K562 (cell line): Measurements from ENCODE around the gene LONP1. TPM values are rescaled to one million over a fixed set of nuclear protein-coding genes. Genes with fewer than 3 reads are reported as not detected.

ENCODE experiments used
- ATF1 ChIP-seq, 2 experiments: fragments of 450-650 bp in 1 of 2; IDR thresholded peaks; 2 replicates each; pipeline ENCODE4 v1.6.1; 2016; ENCODE audit warnings: missing compliant biosample characterization in 1 of 2, missing genetic modification characterization in 1 of 2
- CBFA2T2 ChIP-seq: fragments of 450-650 bp; conservative IDR thresholded peaks from 2 replicates; pipeline ENCODE4 v1.6.1; 2017; ENCODE audit warnings: mild to moderate bottlenecking
- HIVEP1 ChIP-seq: fragments of 250-450 bp; sonication (Bioruptor Pico); IDR thresholded peaks from 2 replicates; pipeline ENCODE4 v1.4.0; 2020; ENCODE audit warnings: mild to moderate bottlenecking
- MNT ChIP-seq, 2 experiments: fragments of 450-650 bp; conservative IDR thresholded peaks; 2 replicates each; pipeline ENCODE4 v1.6.1; 2017; ENCODE audit warnings: mild to moderate bottlenecking in 2 of 2, moderate library complexity in 2 of 2
- NFXL1 ChIP-seq: fragments of 450-650 bp; formaldehyde crosslinking; IDR thresholded peaks from 2 replicates; pipeline ENCODE4 v1.4.0; 2021; ENCODE audit warnings: mild to moderate bottlenecking
- RB1 ChIP-seq: fragments of 450-650 bp; IDR thresholded peaks from 2 replicates; pipeline ENCODE4 v1.6.1; 2017; ENCODE audit warnings: low read depth, mild to moderate bottlenecking
- RBM25 ChIP-seq: fragments of 200-400 bp; formaldehyde crosslinking; IDR thresholded peaks from 2 replicates; pipeline ENCODE4 v1.6.1; 2018; ENCODE audit warnings: low read length, low read depth, moderate library complexity; ENCODE audit not compliant: severe bottlenecking
- RCOR1 ChIP-seq, 2 experiments: IDR thresholded peaks; 2 replicates each; pipeline ENCODE4 v1.6.1; 2012; ENCODE audit warnings: low read depth in 2 of 2, low read length in 2 of 2, borderline replicate concordance in 1 of 2, improper control_type of control experiment in 1 of 2
- SAFB ChIP-seq: fragments of 200-400 bp; formaldehyde crosslinking; IDR thresholded peaks from 2 replicates; pipeline ENCODE4 v1.6.1; 2017; ENCODE audit warnings: low read depth, low read length, borderline replicate concordance
- TEAD1 ChIP-seq, 2 experiments: fragments of 450-650 bp in 1 of 2; sonication (generic) in 1 of 2; formaldehyde crosslinking; IDR thresholded peaks; 2 replicates each; pipeline versions ENCODE4 v1.4.0 to v1.8.0; 2020 to 2022; ENCODE audit warnings: mild to moderate bottlenecking in 2 of 2, missing genetic modification reagents in 1 of 2
- XRCC3 ChIP-seq: fragments of 450-650 bp; IDR thresholded peaks from 2 replicates; pipeline ENCODE4 v1.6.1; 2017; ENCODE audit warnings: mild to moderate bottlenecking, moderate library complexity
- XRCC4 ChIP-seq: IDR thresholded peaks from one replicate; pipeline ENCODE4 v1.6.1; 2011; ENCODE audit not compliant: insufficient read depth, insufficient read length; ENCODE audit errors: extremely low read depth
- ZBTB5 ChIP-seq: fragments of 450-650 bp; IDR thresholded peaks from 2 replicates; pipeline ENCODE4 v1.6.1; 2017; ENCODE audit warnings: antibody characterized with exemption
- ZFP36 ChIP-seq: fragments of 150-350 bp; IDR thresholded peaks from 2 replicates; pipeline ENCODE4 v1.6.1; 2018; ENCODE audit warnings: low read length, low read depth; ENCODE audit not compliant: partially characterized antibody
- ZMIZ1 ChIP-seq, 2 experiments: fragments of 150-350 bp in 1 of 2; IDR thresholded peaks; 2 replicates each; pipeline ENCODE4 v1.6.1; 2012 to 2016; ENCODE audit warnings: low read depth in 2 of 2, low read length in 2 of 2, mild to moderate bottlenecking in 1 of 2, moderate library complexity in 1 of 2
- ZNF140 ChIP-seq: fragments of 250-450 bp; sonication (Bioruptor Pico); IDR thresholded peaks from 2 replicates; pipeline ENCODE4 v1.8.0; 2021; ENCODE audit warnings: moderate library complexity, mild to moderate bottlenecking, inconsistent platforms
- ZNF175 ChIP-seq: fragments of 200-800 bp; sonication (Bioruptor generic); IDR thresholded peaks from 2 replicates; pipeline ENCODE4 v1.6.1; 2016; ENCODE audit warnings: low read depth, mild to moderate bottlenecking, missing genetic modification characterization, missing compliant biosample characterization
- ZNF551 ChIP-seq: fragments of 250-450 bp; sonication (Bioruptor Pico); IDR thresholded peaks from 2 replicates; pipeline ENCODE4 v1.5.0; 2021; ENCODE audit warnings: mild to moderate bottlenecking, moderate library complexity
- ZNF778 ChIP-seq: fragments of 450-650 bp; formaldehyde crosslinking; IDR thresholded peaks from 2 replicates; pipeline ENCODE4 v1.4.0; 2020; ENCODE audit warnings: mild to moderate bottlenecking, moderate library complexity
- polyA plus RNA-seq, 8 experiments: library from polyadenylated mRNA; depleted of rRNA in 4 of 8; stranded (reverse) in 5 of 8; unstranded in 3 of 8; fragments of >200 nt; fragmentation: Nextera tagmentation in 2 of 8; fragmentation: Illumina TruSeq in 1 of 8; extraction: Ambion mirVana in 2 of 8; extraction: Trizol in 1 of 8; gene quantifications; 2 replicates each; pipeline versions ENCODE4 v1.2.1 to v1.2.3, GENCODE V29; 2011 to 2014; ENCODE audit warnings: inconsistent platforms in 1 of 8, missing spikeins in 1 of 8
- total RNA-seq, 7 experiments: library from RNA; depleted of rRNA in 6 of 7; stranded (reverse); fragments of >200 nt in 6 of 7; fragmentation: Illumina TruSeq in 2 of 7; extraction: Trizol in 2 of 7; gene quantifications; 2 replicates each; pipeline versions ENCODE4 v1.2.1 to v1.2.3, GENCODE V29; 2011 to 2021; ENCODE audit warnings: low replicate concordance in 1 of 7

The LONP1 gene
- total and polyA plus RNA-seq, 9 of the 15 experiments (the other 6 are each of a cell fraction or from before 2014, with no cell fraction given), result 1.1 to 238 (median 84.5) TPM

GRCh38 chr19:5719961-5720790 lies at the start of gene LONP1, which contains the start of gene CATSPERD (continued):
- TF ChIP-seq ZNF175 (CRISPR knock-in tag) (no peak), ZFP36 (no peak), TEAD1 (CRISPR knock-in tag; IDR thresholded peaks at IDR 0.05) (peak in 1 of 2 experiments; percentile 54; a peak in 2 of 4 replicates), ZNF140 (CRISPR knock-in tag) (no peak), ZNF778 (no peak), ZNF551 (no peak), ZMIZ1 (IDR thresholded peaks at IDR 0.05; ENCODE audit: low read depth in 2 of 2, low read length in 2 of 2) (peak in 1 of 2 experiments; percentile 60; a peak in 1 of 4 replicates), SAFB (no peak), NFXL1 (CRISPR knock-in tag) (no peak), RBM25 (peak; percentile 14), ZBTB5 (no peak), MNT (conservative IDR thresholded peaks at IDR 0.05) (peak; percentile 100), HIVEP1 (no peak), XRCC4 (no peak), ATF1 (CRISPR knock-in tag; IDR thresholded peaks at IDR 0.05) (peak; percentile 83), ATF1 (tag; IDR thresholded peaks at IDR 0.05) (peak; percentile 98), CBFA2T2 (peak; percentile 75), XRCC3 (no peak), RB1 (peak; percentile 87; the same call in 1 of the 2 replicates), RCOR1 (IDR thresholded peaks at IDR 0.05; ENCODE audit: borderline replicate concordance in 1 of 2, low read depth in 2 of 2, low read length in 2 of 2) (peak in 1 of 2 experiments; percentile 78; a peak in 2 of 4 replicates)
